Measurements from ENCODE around the gene MPHOSPH10.
A peak's percentile ranks its signal among the peaks of the same experiment; 100 is the strongest.
"Not testable (repeated sequence)": the region's sequence is repeated elsewhere in the genome, so short reads cannot be mapped to it uniquely, and the experiment has no call there.

MPHOSPH10 gene

DNA sequence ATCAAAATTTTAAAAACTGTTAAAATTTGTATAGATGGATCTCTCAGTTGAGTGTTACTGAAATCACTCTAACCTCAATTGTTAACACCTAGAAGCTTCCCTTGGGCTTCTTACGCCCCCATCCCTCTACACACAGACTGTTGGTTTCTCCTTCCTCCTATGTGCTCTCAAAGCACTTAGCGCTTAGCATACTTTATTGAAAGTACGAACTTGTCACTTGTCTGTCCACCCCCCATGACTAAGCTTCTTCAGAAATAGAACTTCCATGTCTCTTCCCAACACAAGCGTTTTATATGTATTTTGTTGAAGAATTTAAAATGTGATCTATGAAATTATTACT lies 441 bp downstream of the MPHOSPH10 start:
- WGBS (ENCODE audit: extremely low coverage, insufficient coverage, insufficient read length), result no CpG with 5 or more reads among the region's 4 CpGs
- peak in 1 of 2 donors; percentile 34 for DNase-seq
- H4K91ac ChIP-seq (ENCODE audit: low read depth, low read length), result no peak overlapping the region
- H2AK5ac ChIP-seq (ENCODE audit: low read length), result no peak overlapping the region
- H2BK12ac ChIP-seq (ENCODE audit: low read length), result no peak overlapping the region
- peaks cover 11% of the 10 kb centered on the region for H3K79me1 ChIP-seq (ENCODE audit: low read length)
- no peaks in the 10 kb centered on the region for H3K9me3 ChIP-seq (ENCODE audit: insufficient read depth, low read depth, low read length)
- peak overlapping the region; percentile 72 for H3K9ac ChIP-seq (ENCODE audit: low read length)
- no peak overlapping the region for H2BK120ac ChIP-seq (ENCODE audit: insufficient read depth, low read length, poor library complexity)
- H3K79me2 ChIP-seq (ENCODE audit: control insufficient read depth, insufficient read depth, low read length, poor library complexity), result peaks cover 8% of the 10 kb centered on the region
- H3K4me1 ChIP-seq (ENCODE audit: control insufficient read depth in 1 of 2, insufficient read depth in 2 of 2, low read length in 2 of 2), result peaks cover 5 to 6% of the 10 kb centered on the region in 2 experiments
- no peak overlapping the region for H4K12ac ChIP-seq (ENCODE audit: low read depth, low read length)
- H3K27ac ChIP-seq (ENCODE audit: low read depth, low read length), result peak overlapping the region; percentile 90
- H3K4ac ChIP-seq (ENCODE audit: low read depth, low read length), result peak overlapping the region; percentile 91
- H3K14ac ChIP-seq (ENCODE audit: low read length), result no peak overlapping the region
- H2AFZ ChIP-seq (ENCODE audit: insufficient read depth, low read length, poor library complexity), result no peak overlapping the region
- peak overlapping the region; percentile 58 for H3K4me2 ChIP-seq (ENCODE audit: low read length)
- no peak overlapping the region for H2BK5ac ChIP-seq (ENCODE audit: low read depth, low read length, poor library complexity)
- no peak overlapping the region for H4K8ac ChIP-seq (ENCODE audit: low read depth, low read length)
- H3K23ac ChIP-seq (ENCODE audit: low read length), result no peak overlapping the region
- H3K27me3 ChIP-seq (ENCODE audit: insufficient read depth, low read length), result no peaks in the 10 kb centered on the region
- H3K36me3 ChIP-seq (ENCODE audit: control insufficient read depth in 1 of 2, insufficient read depth in 2 of 2, low read length in 2 of 2), result peaks cover 9 to 11% of the 10 kb centered on the region in 2 experiments
- no peak overlapping the region for H3K18ac ChIP-seq (ENCODE audit: low read length)
- peak overlapping the region; percentile 82 for H3K4me3 ChIP-seq (ENCODE audit: low read depth, low read length)

DNA sequence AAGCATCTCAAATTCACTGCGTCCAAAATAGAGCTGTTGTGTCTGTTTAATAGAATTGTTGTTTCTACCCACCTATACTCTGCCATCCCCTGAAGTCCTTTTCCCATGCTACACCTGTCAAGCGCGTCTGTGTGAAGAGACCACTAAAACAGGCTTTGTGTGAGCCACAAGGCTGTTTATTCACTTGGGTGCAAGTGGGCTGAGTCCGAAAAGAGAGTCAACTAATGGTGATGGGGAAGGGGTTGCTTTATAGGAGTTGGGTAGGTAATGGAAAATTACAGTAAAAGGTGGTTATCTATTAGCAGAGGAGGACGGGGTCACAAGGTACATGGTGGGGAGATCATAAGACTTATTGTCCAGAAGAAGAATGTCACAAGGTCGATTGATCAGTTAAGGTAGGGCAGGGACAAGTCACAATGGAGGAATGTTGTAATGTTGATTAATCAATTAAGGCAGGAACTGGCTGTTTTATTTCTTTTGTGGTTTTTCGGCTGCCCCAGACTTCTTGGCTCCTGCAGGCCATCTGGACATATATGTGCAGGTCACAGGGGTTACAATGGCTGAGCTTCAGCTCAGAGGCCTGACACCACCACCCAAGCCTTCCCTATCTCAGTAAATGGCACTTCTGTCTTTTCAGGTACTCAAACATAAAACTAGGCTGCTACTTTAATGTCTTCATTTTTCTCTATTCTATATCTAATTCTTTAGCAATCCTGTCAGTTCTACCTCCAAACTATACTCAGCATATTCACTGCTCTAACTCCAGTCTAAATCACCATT lies 1.1 kb downstream of the MPHOSPH10 start:
- not testable (repeated sequence) for H3K18ac ChIP-seq (ENCODE audit: low read length); DNase-seq; H3K23ac ChIP-seq (ENCODE audit: low read length); H2BK120ac ChIP-seq (ENCODE audit: insufficient read depth, low read length, poor library complexity); H3K4me3 ChIP-seq (ENCODE audit: low read depth, low read length); H4K91ac ChIP-seq (ENCODE audit: low read depth, low read length); H3K14ac ChIP-seq (ENCODE audit: low read length); H2AFZ ChIP-seq (ENCODE audit: insufficient read depth, low read length, poor library complexity); H2BK5ac ChIP-seq (ENCODE audit: low read depth, low read length, poor library complexity); H3K27ac ChIP-seq (ENCODE audit: low read depth, low read length); H2BK12ac ChIP-seq (ENCODE audit: low read length); H2AK5ac ChIP-seq (ENCODE audit: low read length); H3K27me3 ChIP-seq (ENCODE audit: insufficient read depth, low read length); H3K9me3 ChIP-seq (ENCODE audit: insufficient read depth, low read depth, low read length); H3K79me2 ChIP-seq (ENCODE audit: control insufficient read depth, insufficient read depth, low read length, poor library complexity); H4K12ac ChIP-seq (ENCODE audit: low read depth, low read length); H3K4me1 ChIP-seq (ENCODE audit: control insufficient read depth in 1 of 2, insufficient read depth in 2 of 2, low read length in 2 of 2); H4K8ac ChIP-seq (ENCODE audit: low read depth, low read length)
- Histone ChIP-seq H3K4ac (ENCODE audit: low read depth, low read length) (peak overlapping the region; percentile 91), H3K79me1 (ENCODE audit: low read length) (peaks cover 11% of the 10 kb centered on the region), H3K4me2 (ENCODE audit: low read length) (peak overlapping the region; percentile 58), H3K36me3 (ENCODE audit: control insufficient read depth in 1 of 2, insufficient read depth in 2 of 2, low read length in 2 of 2) (peaks cover 13 to 14% of the 10 kb centered on the region in 2 experiments), H3K9ac (ENCODE audit: low read length) (peak overlapping the region; percentile 23)
- WGBS (ENCODE audit: extremely low coverage, insufficient coverage, insufficient read length), result no CpG with 5 or more reads among the region's 7 CpGs

DNA sequence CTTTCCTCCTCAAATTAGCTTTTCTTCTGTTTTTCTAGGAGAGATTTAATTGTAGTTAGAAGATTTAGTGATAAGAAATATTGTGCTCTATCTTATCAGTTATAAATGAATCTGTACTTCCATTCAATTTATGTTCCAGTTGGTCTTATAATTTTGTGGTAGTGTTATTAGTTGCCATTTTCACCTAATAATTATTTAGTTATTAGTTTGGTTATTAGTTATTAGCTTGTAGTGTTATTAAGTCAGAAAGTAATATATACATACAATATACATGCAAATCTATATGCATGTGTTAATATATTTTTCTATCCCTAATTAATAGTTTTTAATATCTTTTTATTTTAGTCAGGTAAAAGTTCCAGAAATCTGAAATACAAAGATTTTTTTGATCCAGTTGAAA lies 3.2 kb downstream of the MPHOSPH10 start:
- Histone ChIP-seq H3K36me3 (ENCODE audit: control insufficient read depth in 1 of 2, insufficient read depth in 2 of 2, low read length in 2 of 2) (peaks cover 21 to 23% of the 10 kb centered on the region in 2 experiments), H3K4me3 (ENCODE audit: low read depth, low read length) (no peak overlapping the region), H2AK5ac (ENCODE audit: low read length) (no peak overlapping the region), H3K4me1 (ENCODE audit: control insufficient read depth in 1 of 2, insufficient read depth in 2 of 2, low read length in 2 of 2) (peaks cover 4 to 5% of the 10 kb centered on the region in 2 experiments), H3K9me3 (ENCODE audit: insufficient read depth, low read depth, low read length) (no peaks in the 10 kb centered on the region), H2BK12ac (ENCODE audit: low read length) (no peak overlapping the region), H4K91ac (ENCODE audit: low read depth, low read length) (no peak overlapping the region), H2BK120ac (ENCODE audit: insufficient read depth, low read length, poor library complexity) (no peak overlapping the region), H3K14ac (ENCODE audit: low read length) (no peak overlapping the region), H4K8ac (ENCODE audit: low read depth, low read length) (no peak overlapping the region), H3K79me1 (ENCODE audit: low read length) (peaks cover 11% of the 10 kb centered on the region), H4K12ac (ENCODE audit: low read depth, low read length) (no peak overlapping the region), H3K18ac (ENCODE audit: low read length) (no peak overlapping the region), H2AFZ (ENCODE audit: insufficient read depth, low read length, poor library complexity) (no peak overlapping the region), H3K4me2 (ENCODE audit: low read length) (no peak overlapping the region), H3K27ac (ENCODE audit: low read depth, low read length) (no peak overlapping the region), H3K9ac (ENCODE audit: low read length) (no peak overlapping the region), H3K23ac (ENCODE audit: low read length) (no peak overlapping the region), H3K79me2 (ENCODE audit: control insufficient read depth, insufficient read depth, low read length, poor library complexity) (peaks cover 8% of the 10 kb centered on the region), H3K4ac (ENCODE audit: low read depth, low read length) (no peak overlapping the region), H3K27me3 (ENCODE audit: insufficient read depth, low read length) (no peaks in the 10 kb centered on the region), H2BK5ac (ENCODE audit: low read depth, low read length, poor library complexity) (no peak overlapping the region)
- DNase-seq, result no peak

DNA sequence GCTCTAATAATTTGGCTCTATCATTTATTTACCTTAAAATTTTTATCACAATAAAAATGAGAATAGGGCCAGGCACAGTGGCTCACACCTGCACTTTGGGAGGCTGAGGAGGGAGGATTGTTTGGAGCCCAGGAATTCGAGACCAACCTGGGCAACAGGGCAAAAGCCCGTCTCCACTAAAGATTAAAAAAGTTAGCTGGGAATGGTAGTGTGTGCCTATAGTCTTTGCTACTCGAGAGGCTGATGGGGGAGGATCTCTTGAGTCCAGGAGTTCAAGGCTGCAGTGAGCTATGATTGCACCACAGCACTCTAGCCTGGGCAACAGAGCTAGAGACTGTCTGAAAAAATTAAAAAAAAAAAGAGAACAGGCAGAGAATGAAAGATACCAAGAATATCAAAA lies 5.7 kb downstream of the MPHOSPH10 start:
- H2AFZ ChIP-seq (ENCODE audit: insufficient read depth, low read length, poor library complexity), result no peak overlapping the region

More for the DNA sequence above, 5.7 kb downstream of the MPHOSPH10 start:
- no peak overlapping the region for H3K14ac ChIP-seq (ENCODE audit: low read length)
- no peak overlapping the region for H2AK5ac ChIP-seq (ENCODE audit: low read length)
- peaks cover 2% of the 10 kb centered on the region for H3K79me2 ChIP-seq (ENCODE audit: control insufficient read depth, insufficient read depth, low read length, poor library complexity)
- H2BK120ac ChIP-seq (ENCODE audit: insufficient read depth, low read length, poor library complexity), result no peak overlapping the region
- H3K36me3 ChIP-seq (ENCODE audit: control insufficient read depth in 1 of 2, insufficient read depth in 2 of 2, low read length in 2 of 2), result peaks cover 34% of the 10 kb centered on the region in 2 experiments
- no peak overlapping the region for H3K4me2 ChIP-seq (ENCODE audit: low read length)
- H3K9me3 ChIP-seq (ENCODE audit: insufficient read depth, low read depth, low read length), result no peaks in the 10 kb centered on the region
- no peak overlapping the region for H3K4ac ChIP-seq (ENCODE audit: low read depth, low read length)
- no peaks in the 10 kb centered on the region for H3K27me3 ChIP-seq (ENCODE audit: insufficient read depth, low read length)
- H4K12ac ChIP-seq (ENCODE audit: low read depth, low read length), result no peak overlapping the region
- no peak overlapping the region for H3K9ac ChIP-seq (ENCODE audit: low read length)
- H3K4me3 ChIP-seq (ENCODE audit: low read depth, low read length), result no peak overlapping the region
- no peak overlapping the region for H3K18ac ChIP-seq (ENCODE audit: low read length)
- H2BK12ac ChIP-seq (ENCODE audit: low read length), result no peak overlapping the region
- H2BK5ac ChIP-seq (ENCODE audit: low read depth, low read length, poor library complexity), result no peak overlapping the region
- WGBS (ENCODE audit: extremely low coverage, insufficient coverage, insufficient read length), result no CpG with 5 or more reads among the region's 3 CpGs
- DNase-seq, result no peak
- H4K8ac ChIP-seq (ENCODE audit: low read depth, low read length), result no peak overlapping the region
- H4K91ac ChIP-seq (ENCODE audit: low read depth, low read length), result no peak overlapping the region
- H3K79me1 ChIP-seq (ENCODE audit: low read length), result no peaks in the 10 kb centered on the region
- H3K27ac ChIP-seq (ENCODE audit: low read depth, low read length), result no peak overlapping the region
- peaks cover 3 to 5% of the 10 kb centered on the region in 2 experiments for H3K4me1 ChIP-seq (ENCODE audit: control insufficient read depth in 1 of 2, insufficient read depth in 2 of 2, low read length in 2 of 2)
- no peak overlapping the region for H3K23ac ChIP-seq (ENCODE audit: low read length)
